NT2/D1 (cell line): ENCODE data around the gene GBP7.

Experiments used
- SUZ12 ChIP-seq: IDR thresholded peaks from 2 replicates; pipeline ENCODE4 v1.6.1; 2011; ENCODE audit not compliant: insufficient read length, insufficient read depth; ENCODE audit errors: extremely low read depth
- YY1 ChIP-seq: IDR thresholded peaks from 2 replicates; pipeline ENCODE4 v1.6.1; 2011; ENCODE audit not compliant: insufficient read length, insufficient read depth
- ZNF274 ChIP-seq: IDR thresholded peaks from 2 replicates; pipeline ENCODE4 v1.6.1; 2011; ENCODE audit warnings: mild to moderate bottlenecking, low read depth, low read length

DNA sequence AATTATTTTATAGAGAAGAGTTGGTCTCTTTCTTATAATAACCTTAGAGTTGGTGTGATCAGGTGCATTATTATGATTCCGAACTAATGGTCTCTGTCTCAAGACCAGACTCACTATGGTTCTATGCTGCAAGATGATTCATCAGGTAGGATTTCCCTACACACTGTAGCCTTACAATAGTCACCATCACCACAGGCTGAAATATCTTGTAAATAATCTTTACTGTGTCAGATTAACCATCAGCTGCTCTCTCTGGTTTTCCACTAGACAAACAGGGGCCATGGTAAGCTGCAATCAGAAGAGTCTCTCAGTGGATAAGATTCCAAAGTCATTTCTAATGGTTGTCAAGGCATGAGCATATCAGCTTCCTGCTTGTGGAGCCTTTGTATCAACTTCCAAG is 27.4 kb upstream of the GBP7 start:
- TF ChIP-seq YY1 (no peak), ZNF274 (no peak), SUZ12 (no peak)
